Activated naive CD4-positive, alpha-beta T cell treated with anti-CD3 and anti-CD28 coated beads, Interleukin-2, amount 50 U/mL, for 72 hours (primary cell): Measurements from ENCODE around the gene GSAP. TPM values are rescaled to one million over a fixed set of nuclear protein-coding genes. Genes with fewer than 3 reads are reported as not detected.

Experiments
- ATAC-seq, 2 donors: fragments of 150-1000 bp; cut with Tn5 transposase; 2 replicates each; pipeline ENCODE4 v1.10.0; 2021; ENCODE audit warnings: mild to moderate bottlenecking in 2 of 2, moderate library complexity in 2 of 2
- DNase-seq, 2 donors: peaks; one replicate each; pipeline ENCODE4 v3.0.0; 2021 to 2022; ENCODE audit warnings: low spot score in 2 of 2
- H3K27ac Mint-ChIP-seq, 2 donors: one replicate each; pipeline ENCODE4 v1.8.0; 2022; ENCODE audit warnings: mild to moderate bottlenecking in 2 of 2, mixed read lengths in 2 of 2
- H3K36me3 Mint-ChIP-seq, 2 donors: one replicate each; pipeline ENCODE4 v1.8.0; 2022; ENCODE audit warnings: mixed read lengths in 2 of 2
- H3K9me3 Mint-ChIP-seq, 2 donors: one replicate each; pipeline ENCODE4 v1.8.0; 2022; ENCODE audit warnings: mixed read lengths in 2 of 2
- total RNA-seq, 2 donors: library from RNA; stranded (reverse); gene quantifications; one replicate each; pipeline ENCODE4 v1.2.3, GENCODE V29; 2022

GSAP gene
- total RNA-seq, 2 donors from 2014 or later, result 1.2 to 4.1 TPM

DNA sequence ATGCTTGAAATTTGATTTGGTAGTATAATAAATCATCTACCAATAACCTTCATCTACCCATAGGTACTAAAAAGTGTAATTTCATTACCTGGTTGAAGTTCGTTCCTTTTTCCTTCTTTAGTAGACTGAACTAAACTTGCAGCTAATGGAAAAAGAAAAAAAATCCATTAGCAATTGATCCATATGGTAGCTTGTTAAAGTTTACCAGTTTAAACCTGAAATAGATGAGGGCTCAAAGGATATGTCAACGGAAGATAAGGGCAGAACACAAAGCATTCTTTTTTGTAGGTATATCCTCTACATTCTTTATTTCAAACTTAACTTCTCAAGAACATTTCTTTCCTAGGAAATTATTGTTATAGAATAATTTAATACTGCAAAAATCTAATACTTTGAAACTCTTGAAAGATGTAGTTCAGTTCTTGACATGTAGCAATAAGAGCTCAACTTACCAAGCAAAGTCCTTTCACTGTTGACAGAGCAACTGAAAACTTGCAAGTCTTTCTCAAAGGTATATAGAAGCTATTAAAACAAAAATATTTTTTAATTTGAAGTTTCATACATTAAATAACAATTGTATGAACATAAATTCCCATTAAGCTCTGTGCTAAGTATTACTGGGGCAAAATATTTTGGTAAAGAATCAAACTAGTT is 19.1 kb downstream of the GSAP start:
- no peak overlapping the region for H3K27ac Mint-ChIP-seq
- no peak for ATAC-seq

DNA sequence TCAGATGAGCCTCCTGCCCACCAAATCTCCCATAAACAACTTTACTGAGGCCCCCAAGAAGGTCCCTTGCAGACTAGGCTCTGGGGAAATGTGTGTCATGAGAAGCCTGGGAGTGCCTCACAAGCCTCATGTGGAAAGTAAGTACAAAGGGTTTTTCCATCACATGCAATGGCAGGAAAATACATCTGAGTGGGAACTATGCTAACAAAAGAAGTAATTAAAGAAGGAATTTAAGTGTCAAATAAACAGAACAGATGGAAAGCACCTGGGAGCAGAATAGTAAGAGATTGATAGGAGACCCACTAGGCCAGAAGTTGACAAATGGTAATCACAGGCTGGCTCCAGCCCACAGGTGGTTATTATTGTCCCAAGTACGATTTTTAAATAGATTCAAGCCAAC is 20.5 kb downstream of the GSAP start:
- DNase-seq, result no peak
- ATAC-seq, result no peak
- H3K9me3 Mint-ChIP-seq, result peaks cover 0 to 5% of the 10 kb centered on the region in 2 donors
- H3K36me3 Mint-ChIP-seq, result peaks cover 4 to 10% of the 10 kb centered on the region in 2 donors
- no peak overlapping the region for H3K27ac Mint-ChIP-seq

More for the DNA sequence above, 19.1 kb downstream of the GSAP start:
- DNase-seq, result no peak
- H3K36me3 Mint-ChIP-seq, result peaks cover 4 to 5% of the 10 kb centered on the region in 2 donors
- peaks cover 0 to 5% of the 10 kb centered on the region in 2 donors for H3K9me3 Mint-ChIP-seq

DNA sequence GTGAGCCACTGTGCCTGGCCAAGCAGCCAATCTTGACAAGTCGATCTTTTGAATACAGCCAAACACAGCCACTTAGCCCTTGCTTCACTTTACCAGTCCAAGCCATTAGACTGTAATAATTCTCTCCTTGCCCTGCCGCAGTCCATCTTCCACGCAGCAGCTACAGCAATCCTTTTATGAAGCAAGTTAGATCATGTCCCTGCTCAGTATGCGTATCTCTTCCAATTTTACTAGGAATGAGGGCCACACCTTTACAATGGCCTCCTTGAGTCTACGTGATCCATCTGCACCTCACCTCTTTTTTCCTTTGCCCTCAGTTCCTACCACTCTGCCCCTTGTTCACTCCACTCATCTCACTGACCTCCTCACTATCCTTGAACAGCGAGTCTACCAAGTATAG is 22.2 kb downstream of the GSAP start:
- H3K27ac Mint-ChIP-seq, result no peak overlapping the region
- H3K36me3 Mint-ChIP-seq, result peaks cover 0 to 5% of the 10 kb centered on the region in 2 donors
- H3K9me3 Mint-ChIP-seq, result peaks cover 0 to 5% of the 10 kb centered on the region in 2 donors
- DNase-seq, result no peak
- no peak for ATAC-seq

DNA sequence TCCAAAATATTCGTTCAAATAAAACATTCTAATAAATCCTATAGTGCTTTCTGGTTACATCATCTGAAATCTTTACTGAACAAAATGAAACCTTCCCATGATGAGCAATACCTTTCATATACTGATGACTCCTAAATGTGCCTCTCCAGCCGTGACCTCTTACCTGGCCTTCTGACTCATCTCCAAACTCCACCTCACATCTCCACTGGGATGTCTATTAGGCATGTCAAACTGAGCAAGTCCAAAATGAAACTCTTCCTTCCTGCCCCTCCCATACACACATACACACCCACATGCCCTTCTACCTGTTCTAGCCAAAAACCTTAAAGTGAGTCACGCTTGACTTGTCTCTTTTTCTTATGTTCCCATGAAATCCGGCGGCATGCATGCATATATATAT is 22.9 kb downstream of the GSAP start:
- peaks cover 0 to 5% of the 10 kb centered on the region in 2 donors for H3K9me3 Mint-ChIP-seq
- peak; percentile 97 to 99 for ATAC-seq
- H3K36me3 Mint-ChIP-seq, result peaks cover 0 to 5% of the 10 kb centered on the region in 2 donors
- DNase-seq, result peak; percentile 64 to 69
- no peak overlapping the region for H3K27ac Mint-ChIP-seq

DNA sequence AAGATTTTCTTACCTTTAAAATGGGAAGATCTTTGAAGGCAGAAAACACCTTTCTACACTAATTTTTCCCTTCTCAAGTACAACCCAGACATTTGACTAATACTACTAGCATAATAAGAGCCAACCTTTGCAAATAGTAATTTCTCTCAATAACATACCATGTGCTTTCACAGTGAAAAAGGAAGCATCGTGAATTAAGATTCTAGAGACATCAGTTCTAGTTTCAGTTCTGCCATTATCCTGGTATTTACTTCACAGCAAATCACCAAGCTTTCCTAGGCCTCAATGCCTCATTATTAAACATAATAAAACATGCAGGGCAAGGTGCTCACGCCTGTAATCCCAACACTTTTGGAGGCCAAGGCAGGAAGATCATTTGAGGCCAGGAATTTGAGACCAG is 24.9 kb downstream of the GSAP start:
- H3K27ac Mint-ChIP-seq, result peak overlapping the region in 1 of 2 donors; percentile 72
- peaks cover 4 to 5% of the 10 kb centered on the region in 2 donors for H3K36me3 Mint-ChIP-seq
- ATAC-seq, result no peak
- no peak for DNase-seq
- peaks cover 0 to 5% of the 10 kb centered on the region in 2 donors for H3K9me3 Mint-ChIP-seq

DNA sequence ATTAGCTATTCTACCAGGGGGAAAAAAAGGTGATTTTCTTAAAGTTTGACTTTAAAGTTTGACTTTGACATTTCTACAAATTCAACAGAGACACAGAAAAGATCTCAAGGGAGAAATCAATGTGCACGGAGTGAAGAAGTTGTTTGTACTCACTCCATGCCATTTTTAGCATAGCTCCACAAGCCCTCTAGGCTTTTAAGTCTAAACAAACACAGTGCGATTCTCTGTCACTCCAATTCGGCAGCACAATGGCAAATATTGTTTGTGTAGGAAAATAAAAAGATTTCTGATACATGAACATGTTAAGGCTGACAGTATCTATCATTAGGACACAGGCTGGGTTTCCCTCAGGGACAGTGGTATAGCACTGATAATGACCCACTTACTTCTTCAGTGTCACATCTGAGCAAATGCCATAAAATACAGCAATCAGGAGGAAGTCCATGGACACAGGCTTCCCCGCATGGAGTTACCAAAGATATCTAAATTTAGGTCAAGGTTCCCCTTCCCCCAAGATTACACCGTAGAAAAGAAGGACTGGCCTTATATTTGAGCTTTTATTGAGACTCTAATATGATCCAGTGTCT is 28.0 kb downstream of the GSAP start:
- H3K36me3 Mint-ChIP-seq, result peaks cover 5 to 9% of the 10 kb centered on the region in 2 donors
- no peak overlapping the region for H3K27ac Mint-ChIP-seq
- ATAC-seq (no peak), DNase-seq (no peak)
- no peaks in the 10 kb centered on the region for H3K9me3 Mint-ChIP-seq

DNA sequence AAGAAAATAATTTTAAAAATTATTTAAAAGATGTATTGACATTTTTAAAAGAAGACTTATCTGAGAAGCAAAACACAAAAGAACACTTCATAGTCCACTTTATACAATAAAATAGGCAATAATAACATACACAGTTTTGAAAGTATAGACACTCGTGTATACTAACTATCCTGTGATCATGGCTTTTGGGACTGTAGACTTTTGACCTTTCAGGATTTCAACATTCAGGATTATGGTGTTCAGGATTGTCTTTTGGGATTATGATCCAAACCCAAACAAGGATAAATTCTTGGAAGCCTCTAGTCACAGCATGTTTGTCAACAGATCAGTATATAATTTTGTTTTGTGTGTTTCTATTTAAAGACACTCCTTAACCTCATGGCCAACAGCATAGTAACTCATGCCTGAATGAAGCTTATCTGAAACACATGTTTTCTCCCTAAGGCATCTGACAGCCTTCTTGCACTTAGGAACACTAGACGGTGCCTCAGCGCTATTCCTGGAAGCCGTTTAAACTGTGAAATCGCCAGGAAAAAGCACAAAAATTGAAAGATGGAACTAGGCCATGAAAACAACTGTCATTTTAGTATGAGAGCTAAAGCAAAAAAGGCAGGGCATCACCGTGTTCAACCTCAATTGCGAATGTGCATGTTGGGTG is 29.9 kb downstream of the GSAP start:
- H3K9me3 Mint-ChIP-seq, result no peaks in the 10 kb centered on the region
- H3K36me3 Mint-ChIP-seq, result peaks cover 2 to 13% of the 10 kb centered on the region in 2 donors
- DNase-seq (no peak), ATAC-seq (no peak)
- no peak overlapping the region for H3K27ac Mint-ChIP-seq

DNA sequence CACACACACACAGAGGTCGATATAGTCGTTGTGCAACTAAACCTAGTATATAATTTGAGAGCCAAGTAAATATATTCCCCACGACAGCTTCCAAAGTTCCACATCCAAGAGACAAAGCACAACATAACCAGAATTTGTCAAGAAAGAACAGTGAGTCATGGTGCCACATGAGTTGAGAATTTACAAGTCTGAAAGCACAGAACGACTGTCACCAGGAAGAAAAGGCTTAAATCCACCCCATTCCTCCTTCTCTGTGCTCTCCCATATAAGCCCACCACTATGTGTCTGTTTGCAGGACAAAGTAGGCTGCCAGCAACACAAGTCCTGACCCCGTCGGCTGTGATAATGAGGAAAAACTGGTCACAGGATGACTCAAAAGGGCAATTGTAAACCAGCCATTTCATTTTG is 32.8 kb downstream of the GSAP start:
- no peaks in the 10 kb centered on the region for H3K9me3 Mint-ChIP-seq
- ATAC-seq (peak; percentile 59 to 87), DNase-seq (peak in 1 of 2 donors; percentile 12)
- no peak overlapping the region for H3K27ac Mint-ChIP-seq
- H3K36me3 Mint-ChIP-seq, result peaks cover 0 to 13% of the 10 kb centered on the region in 2 donors

DNA sequence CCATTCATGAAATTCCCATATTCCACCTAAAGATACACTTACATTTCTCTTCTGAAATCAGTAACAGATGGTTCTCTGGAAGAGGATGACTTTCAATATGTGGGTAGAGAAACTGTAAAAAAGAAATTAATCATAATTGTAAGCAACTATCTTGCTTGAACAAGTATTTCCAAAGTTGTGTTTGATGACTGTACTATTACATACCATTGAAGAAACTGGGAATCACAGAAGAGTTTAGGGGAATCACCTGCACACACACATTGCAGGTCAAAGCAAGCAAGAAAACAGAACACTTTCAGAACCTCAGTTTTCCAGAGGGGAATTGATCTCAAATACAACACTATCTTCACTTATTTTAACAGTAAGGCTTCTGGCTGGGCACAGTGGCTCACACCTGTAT is 33.6 kb downstream of the GSAP start:
- ATAC-seq (peak; percentile 33 to 76), DNase-seq (no peak)
- Mint-ChIP-seq H3K27ac (peak overlapping the region in 1 of 2 donors; percentile 51), H3K36me3 (peaks cover 0 to 13% of the 10 kb centered on the region in 2 donors), H3K9me3 (no peaks in the 10 kb centered on the region)

DNA sequence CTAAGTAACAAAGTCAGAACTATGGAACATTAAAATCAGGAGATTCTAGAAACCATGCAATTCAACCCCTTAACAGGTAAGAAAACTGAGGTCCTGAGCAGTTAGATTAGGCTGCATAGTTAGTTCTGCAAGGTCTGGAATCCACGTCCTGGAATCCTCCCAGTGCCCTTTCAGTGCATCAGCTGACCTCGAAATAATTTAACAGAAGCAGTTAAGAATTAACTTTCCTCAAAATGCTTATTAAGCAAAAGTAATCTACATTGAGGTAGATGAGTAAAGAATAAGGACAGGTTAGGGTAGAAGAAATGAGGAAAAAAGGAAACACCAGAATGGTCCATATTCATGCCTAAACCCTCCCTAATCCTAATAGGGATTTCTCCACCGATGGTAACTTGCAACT is 37.6 kb downstream of the GSAP start:
- Mint-ChIP-seq H3K36me3 (peaks cover 0 to 4% of the 10 kb centered on the region in 2 donors), H3K9me3 (no peaks in the 10 kb centered on the region), H3K27ac (no peak overlapping the region)
- no peak for ATAC-seq
- no peak for DNase-seq

DNA sequence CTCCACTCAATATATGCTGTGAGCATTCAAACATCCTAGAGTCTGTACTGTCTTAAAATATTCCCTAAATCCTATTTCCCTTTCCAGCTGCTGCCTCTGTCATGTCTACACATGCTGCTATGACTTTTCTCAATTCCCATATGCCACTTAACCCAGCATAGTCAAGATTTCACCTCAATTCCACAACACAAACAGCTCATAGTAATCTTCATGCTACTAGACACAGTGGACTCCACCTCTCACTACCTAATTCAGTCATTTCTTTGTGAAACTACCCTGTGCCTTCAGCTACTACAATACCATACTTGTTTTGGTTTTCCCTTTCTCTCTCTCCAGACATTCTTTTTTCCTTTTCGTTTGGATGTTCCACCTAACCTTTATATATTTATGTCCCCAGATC is 45.5 kb downstream of the GSAP start:
- peaks cover 0 to 6% of the 10 kb centered on the region in 2 donors for H3K36me3 Mint-ChIP-seq
- ATAC-seq, result peak; percentile 29 to 82
- no peak for DNase-seq
- H3K27ac Mint-ChIP-seq, result peak overlapping the region in 1 of 2 donors; percentile 2
- peaks cover 6 to 7% of the 10 kb centered on the region in 2 donors for H3K9me3 Mint-ChIP-seq

DNA sequence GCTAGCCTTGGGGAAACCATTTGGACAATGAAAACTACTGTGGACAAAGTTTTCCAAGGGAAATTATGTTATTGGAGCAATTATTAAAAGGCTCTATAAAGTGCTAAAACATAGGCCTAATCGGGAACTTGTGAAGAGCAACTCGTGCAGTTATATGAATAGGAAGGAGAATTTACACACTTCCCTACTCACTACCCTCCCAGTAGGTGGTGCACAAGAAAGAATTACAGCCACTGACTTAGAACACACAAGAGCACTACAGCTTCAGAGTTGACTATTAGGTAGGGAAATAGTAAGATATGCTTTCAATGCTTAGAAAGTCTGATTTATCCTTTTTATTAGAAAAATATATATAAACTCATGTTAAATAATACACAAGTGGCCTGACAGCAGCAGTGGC is 47.2 kb downstream of the GSAP start:
- DNase-seq (no peak), ATAC-seq (no peak)
- peaks cover 0 to 6% of the 10 kb centered on the region in 2 donors for H3K36me3 Mint-ChIP-seq
- no peak overlapping the region for H3K27ac Mint-ChIP-seq
- H3K9me3 Mint-ChIP-seq, result peaks cover 6 to 7% of the 10 kb centered on the region in 2 donors

DNA sequence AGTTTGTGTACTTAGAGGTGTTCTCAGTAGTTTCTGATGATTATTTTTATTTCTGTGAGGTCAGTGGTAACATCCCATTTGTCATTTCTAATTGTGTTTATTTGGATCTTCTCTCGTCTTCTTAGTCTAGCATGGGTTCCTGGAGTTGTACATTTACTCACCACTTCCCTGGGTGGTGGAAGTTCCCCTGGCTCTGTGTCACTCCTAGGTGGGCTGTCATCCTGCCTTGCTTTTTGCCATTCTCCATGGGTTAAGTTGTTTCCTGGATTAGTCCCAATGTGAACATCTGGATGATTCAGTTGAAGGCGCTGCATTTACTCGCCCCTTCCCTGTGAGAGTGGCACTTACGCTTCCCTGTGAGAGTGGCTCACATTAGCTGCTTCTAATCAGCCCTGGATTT is 48.2 kb downstream of the GSAP start:
- ATAC-seq (no peak), DNase-seq (no peak)
- H3K36me3 Mint-ChIP-seq, result peaks cover 0 to 6% of the 10 kb centered on the region in 2 donors
- H3K27ac Mint-ChIP-seq, result no peak overlapping the region
- H3K9me3 Mint-ChIP-seq, result peaks cover 6 to 7% of the 10 kb centered on the region in 2 donors

DNA sequence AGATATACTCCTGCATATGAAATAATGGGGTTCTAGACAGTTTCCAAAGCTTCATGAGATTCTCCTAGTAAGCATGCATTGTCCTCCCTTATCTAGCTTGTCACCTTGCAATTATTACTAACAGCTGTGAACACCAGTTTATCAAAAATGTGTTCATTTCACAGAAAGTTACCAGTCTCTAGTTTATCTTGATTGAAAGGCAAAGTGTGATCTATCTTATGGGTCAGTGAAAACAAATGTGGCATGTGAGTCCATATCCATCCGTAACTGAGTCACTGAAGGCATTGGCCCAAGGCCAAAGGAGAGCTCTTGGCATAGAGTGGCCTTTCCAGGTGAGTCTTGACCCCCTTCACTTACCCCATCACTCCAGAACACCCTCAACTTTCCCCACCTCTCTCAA is 53.2 kb downstream of the GSAP start:
- Mint-ChIP-seq H3K36me3 (peaks cover 0 to 13% of the 10 kb centered on the region in 2 donors), H3K9me3 (peaks cover 6 to 7% of the 10 kb centered on the region in 2 donors), H3K27ac (no peak overlapping the region)
- DNase-seq (no peak), ATAC-seq (no peak)

DNA sequence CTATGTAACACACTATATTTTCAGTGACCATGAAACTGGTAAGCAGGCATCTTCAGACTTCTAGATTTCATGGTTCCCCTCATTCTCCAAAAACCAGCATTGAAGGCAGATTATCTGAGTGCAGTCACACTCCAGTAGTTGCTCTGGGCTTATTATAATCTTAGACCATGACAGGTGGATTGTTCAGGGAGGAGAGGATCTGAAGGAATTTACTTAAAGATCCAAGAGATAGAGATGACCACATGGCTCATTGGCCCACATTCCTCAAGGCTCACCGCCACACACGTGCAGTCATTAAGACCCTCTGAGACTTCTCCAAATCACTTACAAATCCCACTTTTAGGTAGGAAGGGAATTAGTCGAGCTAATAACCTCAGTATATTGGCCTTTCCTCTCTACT is 55.2 kb downstream of the GSAP start:
- Mint-ChIP-seq H3K36me3 (peaks cover 0 to 6% of the 10 kb centered on the region in 2 donors), H3K27ac (no peak overlapping the region), H3K9me3 (no peaks in the 10 kb centered on the region)
- ATAC-seq (no peak), DNase-seq (no peak)

DNA sequence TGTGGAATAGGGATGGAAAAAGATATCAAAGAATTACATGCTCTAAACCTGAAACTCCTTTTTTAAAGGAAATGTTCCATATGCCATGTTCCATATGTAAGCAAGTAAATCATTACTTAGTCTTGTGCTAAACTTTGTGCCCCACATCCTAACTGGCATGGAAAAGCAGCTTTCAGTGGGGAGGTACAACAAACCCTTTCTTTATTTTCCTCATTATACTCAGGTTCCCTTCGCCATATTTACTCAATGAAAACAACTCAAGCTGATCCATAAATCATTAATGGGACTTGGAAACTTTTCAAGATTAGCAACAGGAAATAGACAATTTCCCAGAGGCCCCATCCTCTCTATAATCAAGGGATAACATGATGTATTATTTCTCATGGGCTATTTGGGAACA is 56.0 kb downstream of the GSAP start:
- no peak overlapping the region for H3K27ac Mint-ChIP-seq
- DNase-seq, result no peak
- no peaks in the 10 kb centered on the region for H3K9me3 Mint-ChIP-seq
- peaks cover 0 to 6% of the 10 kb centered on the region in 2 donors for H3K36me3 Mint-ChIP-seq
- no peak for ATAC-seq

DNA sequence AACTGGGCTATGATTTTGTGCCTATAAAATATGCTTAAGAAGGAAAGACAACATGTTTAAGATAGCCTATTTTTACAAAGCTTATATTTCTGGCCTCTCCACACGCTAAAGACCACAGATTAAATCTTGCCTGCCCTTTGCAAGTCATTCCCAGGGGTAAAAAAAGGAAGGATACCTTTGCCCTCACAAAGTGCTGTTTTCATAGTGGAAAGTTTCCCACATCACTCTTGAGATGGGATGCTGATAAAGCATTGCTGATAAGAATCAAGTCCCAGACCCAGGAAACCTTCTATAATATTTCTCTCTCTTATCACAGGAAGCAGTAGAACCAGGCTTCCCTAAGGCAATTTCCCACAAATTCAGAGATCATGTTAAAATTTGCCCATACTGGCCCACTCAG is 56.5 kb downstream of the GSAP start:
- no peaks in the 10 kb centered on the region for H3K9me3 Mint-ChIP-seq
- DNase-seq (no peak), ATAC-seq (no peak)
- no peak overlapping the region for H3K27ac Mint-ChIP-seq
- H3K36me3 Mint-ChIP-seq, result peaks cover 0 to 6% of the 10 kb centered on the region in 2 donors
